NCI-H226 (cell line): ENCODE measurements around the gene CDK2.

ENCODE experiments used
- DNase-seq: peaks from one replicate; pipeline ENCODE4 v3.0.0-alpha.2; 2015

The CDK2 gene

GRCh38 chr12:56017181-56017580 is 50.6 kb downstream of the CDK2 start:
- DNase-seq: no peak

GRCh38 chr12:56018356-56018755 is 51.7 kb downstream of the CDK2 start:
- no peak for DNase-seq

DNA sequence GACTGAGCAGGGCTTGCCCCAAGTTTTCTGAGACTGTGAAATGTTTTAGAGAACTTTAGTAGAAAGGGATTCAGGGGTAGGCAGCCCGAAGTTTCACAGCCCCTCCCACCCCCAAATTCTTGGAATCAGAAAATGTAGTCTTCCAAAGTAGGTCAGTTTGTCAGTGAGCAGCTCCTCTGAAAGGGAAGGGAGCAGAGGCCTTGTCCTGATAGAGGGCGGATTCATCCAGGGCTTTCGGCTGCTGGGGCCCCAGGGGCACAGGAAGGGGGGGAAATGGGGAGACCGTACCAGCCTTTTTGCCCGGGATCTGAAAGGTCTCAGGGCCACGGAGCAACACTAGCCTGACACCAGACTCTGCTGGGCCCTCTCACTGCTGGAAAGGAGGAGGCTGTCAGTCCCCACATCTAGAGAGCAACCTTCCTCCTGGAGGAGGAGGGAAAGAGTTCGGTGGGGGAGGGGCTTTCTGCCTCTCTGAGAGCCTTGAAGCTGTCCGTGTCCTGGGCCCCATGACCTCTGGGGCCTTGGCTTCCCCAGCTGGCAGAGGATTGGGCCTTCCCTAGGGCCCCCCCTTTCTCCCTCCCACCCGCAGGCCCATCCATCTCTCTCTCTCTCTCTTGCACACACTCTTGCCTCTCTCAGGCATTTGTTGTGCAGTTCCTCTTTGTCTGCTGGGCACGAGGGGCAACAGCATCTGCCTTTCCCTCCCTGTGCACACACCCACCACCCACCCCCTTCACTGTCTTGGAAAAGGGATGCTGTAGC is 54.0 kb downstream of the CDK2 start, which contains the start of gene IKZF4:
Gene IKZF4, plus strand, starts transcription at position 621 of the 762 bp plus-strand sequence. CDS start 451 bp downstream, outside the sequence.
- no peak for DNase-seq

- DNase-seq: no peak
These were observed 55.4 kb downstream of the CDK2 start for GRCh38 chr12:56021889-56022497.
